Activated T-cell treated with anti-CD3 and anti-CD28 coated beads, Interleukin-2, amount 50 U/mL, for 4 hours (primary cell): ENCODE results near the gene TCF4. TPM values are rescaled to one million over a fixed set of nuclear protein-coding genes. Genes with fewer than 3 reads are reported as not detected.

Experiments used
- ATAC-seq, 2 donors: fragments of 200-7000 bp; cut with Tn5 transposase; one replicate each; pipeline ENCODE4 v1.10.0; 2021
- DNase-seq: peaks from one replicate; pipeline ENCODE4 v3.0.0-alpha.2; 2020
- H3K27me3 Mint-ChIP-seq: one replicate; pipeline ENCODE4 v1.8.0; 2021; ENCODE audit warnings: low read depth, mixed read lengths
- H3K36me3 Mint-ChIP-seq: one replicate; pipeline ENCODE4 v1.8.0; 2022; ENCODE audit warnings: mixed read lengths; ENCODE audit not compliant: insufficient read depth
- H3K4me1 Mint-ChIP-seq: one replicate; pipeline ENCODE4 v1.8.0; 2021; ENCODE audit warnings: low read depth, mixed read lengths
- H3K4me3 Mint-ChIP-seq: one replicate; pipeline ENCODE4 v1.8.0; 2021; ENCODE audit warnings: mild to moderate bottlenecking, moderate library complexity, mixed read lengths
- H3K9me3 Mint-ChIP-seq: one replicate; pipeline ENCODE4 v1.8.0; 2021; ENCODE audit warnings: mixed read lengths
- total RNA-seq, 3 donors: library from RNA; stranded (reverse); gene quantifications; one replicate each; pipeline ENCODE4 v1.2.1, GENCODE V29; 2021

TCF4 gene
- total RNA-seq, 3 donors from 2014 or later, result 0.91 to 2.6 (median 1.3) TPM

- no peaks in the 10 kb centered on the region for H3K4me1 Mint-ChIP-seq
- H3K27me3 Mint-ChIP-seq, result no peaks in the 10 kb centered on the region
- no peaks in the 10 kb centered on the region for H3K9me3 Mint-ChIP-seq
Measured at GRCh38 chr18:55576001-55576400, 12.0 kb downstream of the TCF4 start.

GRCh38 chr18:55575066-55575465 lies 12.9 kb downstream of the TCF4 start:
- Mint-ChIP-seq H3K36me3 (no peaks in the 10 kb centered on the region), H3K4me3 (no peak overlapping the region), H3K4me1 (no peaks in the 10 kb centered on the region), H3K27me3 (no peaks in the 10 kb centered on the region), H3K9me3 (no peaks in the 10 kb centered on the region)
- ATAC-seq, result no peak
- DNase-seq, result no peak

More at GRCh38 chr18:55576001-55576400, 12.0 kb downstream of the TCF4 start:
- no peak for DNase-seq
- H3K36me3 Mint-ChIP-seq, result no peaks in the 10 kb centered on the region
- ATAC-seq, result no peak
- H3K4me3 Mint-ChIP-seq, result no peak overlapping the region

GRCh38 chr18:55573386-55573785 lies 14.6 kb downstream of the TCF4 start:
- Mint-ChIP-seq H3K4me1 (no peaks in the 10 kb centered on the region), H3K36me3 (no peaks in the 10 kb centered on the region), H3K27me3 (no peaks in the 10 kb centered on the region), H3K9me3 (no peaks in the 10 kb centered on the region), H3K4me3 (no peak overlapping the region)
- no peak for DNase-seq
- no peak for ATAC-seq

GRCh38 chr18:55570966-55571365 lies 17.0 kb downstream of the TCF4 start:
- Mint-ChIP-seq H3K4me3 (no peak overlapping the region), H3K36me3 (no peaks in the 10 kb centered on the region), H3K4me1 (no peaks in the 10 kb centered on the region), H3K9me3 (peaks cover 5% of the 10 kb centered on the region), H3K27me3 (no peaks in the 10 kb centered on the region)
- no peak for DNase-seq
- ATAC-seq, result no peak

GRCh38 chr18:55566456-55566935 lies 21.5 kb downstream of the TCF4 start:
- DNase-seq (no peak), ATAC-seq (no peak)
- H3K4me1 Mint-ChIP-seq, result no peaks in the 10 kb centered on the region
- peaks cover 5% of the 10 kb centered on the region for H3K9me3 Mint-ChIP-seq
- no peak overlapping the region for H3K4me3 Mint-ChIP-seq
- no peaks in the 10 kb centered on the region for H3K27me3 Mint-ChIP-seq
- no peaks in the 10 kb centered on the region for H3K36me3 Mint-ChIP-seq

GRCh38 chr18:55559739-55560138 lies 28.3 kb downstream of the TCF4 start:
- no peaks in the 10 kb centered on the region for H3K4me1 Mint-ChIP-seq
- H3K4me3 Mint-ChIP-seq, result no peak overlapping the region
- no peaks in the 10 kb centered on the region for H3K27me3 Mint-ChIP-seq
- ATAC-seq, result no peak
- H3K36me3 Mint-ChIP-seq, result no peaks in the 10 kb centered on the region
- DNase-seq, result no peak
- H3K9me3 Mint-ChIP-seq, result peaks cover 4% of the 10 kb centered on the region

- no peaks in the 10 kb centered on the region for H3K27me3 Mint-ChIP-seq
- no peaks in the 10 kb centered on the region for H3K4me1 Mint-ChIP-seq
- H3K36me3 Mint-ChIP-seq, result no peaks in the 10 kb centered on the region
- H3K4me3 Mint-ChIP-seq, result no peak overlapping the region
- H3K9me3 Mint-ChIP-seq, result peaks cover 4% of the 10 kb centered on the region
- no peak for DNase-seq
- ATAC-seq, result no peak
Measured at GRCh38 chr18:55557211-55557610, 30.8 kb downstream of the TCF4 start.

GRCh38 chr18:55555395-55556027 lies 32.5 kb downstream of the TCF4 start:
- Mint-ChIP-seq H3K4me1 (no peaks in the 10 kb centered on the region), H3K27me3 (no peaks in the 10 kb centered on the region), H3K36me3 (no peaks in the 10 kb centered on the region), H3K9me3 (peaks cover 4% of the 10 kb centered on the region), H3K4me3 (no peak overlapping the region)
- DNase-seq, result no peak
- no peak for ATAC-seq

- H3K4me3 Mint-ChIP-seq, result no peak overlapping the region
- no peaks in the 10 kb centered on the region for H3K36me3 Mint-ChIP-seq
- no peak for DNase-seq
- H3K4me1 Mint-ChIP-seq, result no peaks in the 10 kb centered on the region
- no peaks in the 10 kb centered on the region for H3K27me3 Mint-ChIP-seq
- H3K9me3 Mint-ChIP-seq, result no peaks in the 10 kb centered on the region
- ATAC-seq, result no peak
Measured at GRCh38 chr18:55552526-55553189, 35.3 kb downstream of the TCF4 start.

- ATAC-seq (no peak), DNase-seq (no peak)
- H3K36me3 Mint-ChIP-seq, result no peaks in the 10 kb centered on the region
- H3K4me1 Mint-ChIP-seq, result no peaks in the 10 kb centered on the region
- no peaks in the 10 kb centered on the region for H3K27me3 Mint-ChIP-seq
- H3K9me3 Mint-ChIP-seq, result no peaks in the 10 kb centered on the region
- no peak overlapping the region for H3K4me3 Mint-ChIP-seq
Measured at GRCh38 chr18:55551227-55551626, 36.8 kb downstream of the TCF4 start.

- Mint-ChIP-seq H3K4me3 (no peak overlapping the region), H3K27me3 (no peaks in the 10 kb centered on the region), H3K9me3 (no peaks in the 10 kb centered on the region), H3K4me1 (no peaks in the 10 kb centered on the region), H3K36me3 (no peaks in the 10 kb centered on the region)
- no peak for DNase-seq
- no peak for ATAC-seq
Measured at GRCh38 chr18:55550471-55550870, 37.5 kb downstream of the TCF4 start.

GRCh38 chr18:55549474-55550104 lies 38.4 kb downstream of the TCF4 start:
- ATAC-seq, result no peak
- Mint-ChIP-seq H3K9me3 (no peaks in the 10 kb centered on the region), H3K36me3 (no peaks in the 10 kb centered on the region), H3K4me3 (no peak overlapping the region), H3K27me3 (no peaks in the 10 kb centered on the region), H3K4me1 (no peaks in the 10 kb centered on the region)
- no peak for DNase-seq

GRCh38 chr18:55547705-55548056 lies 40.3 kb downstream of the TCF4 start:
- no peaks in the 10 kb centered on the region for H3K9me3 Mint-ChIP-seq
- H3K36me3 Mint-ChIP-seq, result no peaks in the 10 kb centered on the region
- ATAC-seq (no peak), DNase-seq (no peak)
- H3K27me3 Mint-ChIP-seq, result no peaks in the 10 kb centered on the region
- no peak overlapping the region for H3K4me3 Mint-ChIP-seq
- H3K4me1 Mint-ChIP-seq, result no peaks in the 10 kb centered on the region

- Mint-ChIP-seq H3K4me1 (no peaks in the 10 kb centered on the region), H3K27me3 (no peaks in the 10 kb centered on the region), H3K4me3 (no peak overlapping the region), H3K36me3 (no peaks in the 10 kb centered on the region), H3K9me3 (no peaks in the 10 kb centered on the region)
- DNase-seq (no peak), ATAC-seq (no peak)
Measured at GRCh38 chr18:55546851-55547704, 40.9 kb downstream of the TCF4 start.
